Tibial nerve (tissue), 4 donors: Measurements from ENCODE around the gene IAH1.

Source experiments
- CTCF ChIP-seq, 5 experiments: fragments of 200-600 bp in 3 of 5; fragments of 450-650 bp in 2 of 5; sonication (generic) in 3 of 5; IDR thresholded peaks; one replicate each; pipeline ENCODE4 v1.5.1; 2016 to 2019; ENCODE audit warnings: antibody characterized with exemption in 5 of 5, mild to moderate bottlenecking in 3 of 5, moderate library complexity in 2 of 5
- EP300 ChIP-seq, 2 donors: sonication (generic); formaldehyde crosslinking; IDR thresholded peaks; one replicate each; pipeline ENCODE4 v1.6.1; 2017; ENCODE audit warnings: antibody characterized with exemption in 2 of 2, mild to moderate bottlenecking in 1 of 2
- POLR2A ChIP-seq, 2 donors: fragments of 450-650 bp; IDR thresholded peaks; one replicate each; pipeline ENCODE4 v1.6.1; 2017; ENCODE audit warnings: antibody characterized with exemption in 2 of 2, mild to moderate bottlenecking in 2 of 2, moderate library complexity in 2 of 2

DNA sequence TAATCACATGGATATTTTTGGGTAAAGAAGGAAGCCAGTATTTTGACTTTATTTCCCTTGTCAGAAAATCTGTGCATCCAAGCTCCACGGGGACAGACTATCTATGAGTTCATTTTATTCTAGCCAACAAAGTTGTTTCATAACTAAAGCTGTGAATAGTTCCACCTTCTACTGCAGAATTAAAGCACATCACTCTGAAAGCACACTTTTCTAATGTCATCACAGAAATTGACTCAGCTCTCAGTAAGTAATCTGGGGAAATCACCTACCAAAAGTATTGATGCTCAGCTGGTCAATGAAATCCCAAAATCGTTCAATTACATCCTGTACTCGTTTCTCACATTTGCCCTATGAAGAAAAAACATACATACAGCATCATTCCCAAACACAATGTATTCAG lies 19.1 kb downstream of the IAH1 start:
- TF ChIP-seq POLR2A (IDR thresholded peaks at IDR 0.05) (no peak), CTCF (IDR thresholded peaks at IDR 0.05) (no peak), EP300 (IDR thresholded peaks at IDR 0.05) (no peak)
